CD4-positive, alpha-beta T cell treated with Interleukin-6 for 4 hours (primary cell): ENCODE data around the gene PNMA3.
"Not testable (repeated sequence)": the region's sequence is repeated elsewhere in the genome, so short reads cannot be mapped to it uniquely, and the experiment has no call there.

Experiments
- DNase-seq: peaks from one replicate; pipeline ENCODE4 v3.0.0-alpha.2; 2020; ENCODE audit warnings: mixed read lengths

Gene PNMA3

GRCh38 chrX:153074262-153074899, 18.1 kb downstream of the PNMA3 start:
- DNase-seq: no peak

DNA sequence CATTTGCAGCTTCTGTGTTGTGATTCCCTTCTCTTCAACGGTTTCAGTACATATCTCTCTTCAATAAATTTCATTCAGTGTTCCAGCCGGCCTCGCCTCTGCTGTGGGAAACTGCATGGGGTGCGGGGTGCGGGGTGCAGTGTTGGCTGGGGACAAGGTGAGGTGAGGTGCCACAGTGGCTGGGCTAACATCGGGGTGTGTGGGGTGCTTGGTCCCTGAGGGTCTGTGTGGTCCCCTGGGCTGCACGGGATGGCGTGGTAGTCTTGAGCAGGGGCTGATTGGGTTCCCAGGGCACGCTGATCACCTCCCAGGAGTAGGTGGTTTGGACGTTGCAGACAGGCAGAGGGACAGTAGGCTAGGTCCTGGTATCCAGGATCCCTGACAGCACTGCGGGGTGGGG, 18.7 kb downstream of the PNMA3 start:
- DNase-seq: no peak

DNA sequence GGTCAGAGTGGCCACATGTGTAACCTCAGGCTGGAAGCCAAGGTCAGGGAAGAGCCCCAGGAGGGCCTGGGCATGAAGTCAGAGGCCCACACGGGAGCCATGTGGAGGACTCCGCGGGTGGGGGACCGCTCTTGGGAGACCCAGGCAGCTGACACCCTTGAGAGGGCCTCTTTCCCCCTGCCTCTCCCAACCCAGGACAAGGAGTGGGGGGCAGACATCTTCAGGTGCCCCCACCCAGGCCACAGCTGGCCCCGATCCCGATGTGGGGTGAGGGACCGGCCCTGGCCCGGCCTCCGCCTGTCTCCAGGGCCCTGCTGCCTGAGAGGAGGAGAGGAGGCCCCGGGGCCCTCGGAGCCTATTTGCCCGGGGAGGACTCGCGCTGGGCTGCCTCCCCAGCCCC, 19.1 kb downstream of the PNMA3 start:
- no peak for DNase-seq

DNA sequence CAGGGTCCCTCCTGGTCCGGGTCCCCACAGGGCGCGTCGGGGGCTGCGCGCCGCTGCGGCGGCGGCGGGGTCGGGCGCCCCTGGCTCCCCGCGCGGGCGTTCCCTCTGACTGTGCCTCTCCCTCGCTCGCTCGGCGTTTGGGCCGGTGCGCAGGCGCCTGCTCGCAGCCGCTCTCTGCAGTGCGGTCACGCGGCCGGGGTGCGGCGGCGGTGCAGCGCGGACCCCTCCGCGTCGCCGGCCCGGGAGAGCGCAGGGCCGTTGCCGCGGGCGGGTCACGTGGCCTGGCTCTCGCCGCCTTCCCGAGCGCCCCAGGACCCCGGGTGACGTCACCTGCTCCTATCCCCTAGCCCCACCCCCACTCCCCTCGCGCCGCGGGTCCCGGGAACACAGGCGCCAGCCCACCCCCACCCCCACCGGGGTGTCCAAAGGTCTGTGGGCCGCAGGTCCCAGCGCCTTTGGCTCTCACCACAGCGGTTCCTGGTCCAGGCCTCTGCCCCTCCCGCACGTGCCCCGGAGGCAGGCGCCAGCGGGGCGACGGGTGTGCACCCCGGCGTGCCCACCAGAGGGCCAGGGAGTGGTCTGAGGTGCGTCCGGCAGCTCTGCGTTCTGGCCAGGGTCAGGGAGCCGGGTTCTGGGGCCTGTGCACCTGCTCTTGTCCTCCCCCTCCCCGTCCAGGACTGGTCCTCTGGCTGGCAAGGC, 21.3 kb downstream of the PNMA3 start:
- DNase-seq: not testable (repeated sequence)

DNA sequence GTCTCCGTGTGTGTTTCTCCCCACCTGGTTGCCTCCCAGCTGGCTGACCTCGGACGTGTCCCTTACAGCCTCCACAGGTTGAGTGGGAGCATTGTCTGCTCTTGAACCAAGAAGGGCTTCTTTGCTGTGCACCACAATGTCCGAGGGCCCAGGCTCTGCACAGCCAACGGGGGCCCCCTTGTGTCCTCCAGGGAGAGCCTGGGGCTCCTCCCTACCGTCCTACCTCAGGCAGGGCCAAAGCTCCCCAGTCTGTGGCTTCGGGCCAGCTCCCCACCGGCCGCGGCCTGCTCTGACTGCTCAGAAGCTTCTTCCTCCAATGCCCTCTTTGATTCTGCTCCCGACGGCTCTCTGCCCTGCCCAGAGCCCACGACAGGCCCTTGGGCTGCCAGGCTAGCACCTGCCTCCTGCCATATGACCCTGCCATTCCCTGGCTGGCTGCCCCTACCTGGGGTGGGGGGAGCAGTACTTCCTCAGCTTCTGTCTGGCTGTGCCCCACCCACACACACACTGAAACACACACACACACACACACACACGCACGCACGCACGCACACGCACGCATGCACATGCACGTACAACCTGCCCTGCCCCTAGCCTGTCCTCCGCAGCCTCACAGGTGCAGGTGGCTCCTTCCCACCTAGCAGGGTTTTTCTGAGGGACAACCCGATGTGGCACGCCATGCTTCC, 27.1 kb downstream of the PNMA3 start:
- DNase-seq: not testable (repeated sequence)

GRCh38 chrX:153102418-153102817, 46.1 kb downstream of the PNMA3 start:
- DNase-seq: no peak

GRCh38 chrX:153104959-153105358, 48.7 kb downstream of the PNMA3 start:
- DNase-seq: not testable (repeated sequence)

- not testable (repeated sequence) for DNase-seq
Measured at GRCh38 chrX:153106092-153106801, 50.0 kb downstream of the PNMA3 start.
